Measurements from ENCODE around the gene ARHGAP22.

- no peak for TF ChIP-seq EZH2 (IDR thresholded peaks at IDR 0.05; ENCODE audit: insufficient read depth, poor library complexity, severe bottlenecking)
- no peak for TF ChIP-seq EZH2phosphoT487 (IDR thresholded peaks at IDR 0.05; ENCODE audit: insufficient read depth, low read depth)
Measured at GRCh38 chr10:48468866-48469511, 135.9 kb downstream of the ARHGAP22 start.
